Spinal cord (tissue), 10 donors: Measurements from ENCODE around the gene SLC15A2. TPM values are rescaled to one million over a fixed set of nuclear protein-coding genes. Genes with fewer than 3 reads are reported as not detected.

Source experiments
- DNase-seq, 6 donors: peaks; one replicate each; pipeline versions ENCODE4 v3.0.0 to v3.0.0-alpha.2; 2013 to 2015; ENCODE audit warnings: low spot score in 6 of 6, low read depth in 4 of 6
- H3K27ac ChIP-seq: one replicate; pipeline ENCODE4 v1.5.1; 2013; ENCODE audit warnings: low read depth, low read length, control low read depth
- H3K27me3 ChIP-seq: one replicate; pipeline ENCODE4 v1.6.1; 2013; ENCODE audit warnings: low read length; ENCODE audit not compliant: control insufficient read depth, insufficient read depth
- H3K36me3 ChIP-seq: one replicate; pipeline ENCODE4 v1.6.1; 2013; ENCODE audit warnings: low read length; ENCODE audit not compliant: control insufficient read depth, insufficient read depth
- H3K4me1 ChIP-seq: one replicate; pipeline ENCODE4 v1.6.1; 2013; ENCODE audit warnings: low read length; ENCODE audit not compliant: control insufficient read depth, insufficient read depth
- H3K4me3 ChIP-seq: one replicate; pipeline ENCODE4 v1.5.1; 2013; ENCODE audit warnings: low read depth, low read length, control low read depth
- H3K9me3 ChIP-seq: one replicate; pipeline ENCODE4 v1.6.1; 2013; ENCODE audit warnings: low read length; ENCODE audit not compliant: control insufficient read depth, insufficient read depth
- WGBS: methylation state at CpG from one replicate; pipeline ENCODE4 v1.1.5; 2013; ENCODE audit warnings: missing lambda C conversion rate; ENCODE audit not compliant: insufficient coverage; 5-methylcytosine and 5-hydroxymethylcytosine counted together
- polyA plus RNA-seq, 2 donors: library from polyadenylated mRNA; unstranded; fragments of 120-200 nt; gene quantifications; one replicate each; pipeline ENCODE4 v1.2.1, GENCODE V29; 2013; ENCODE audit not compliant: insufficient read length in 2 of 2
- total RNA-seq, 2 donors: library from RNA; depleted of rRNA in 1 of 2; stranded (reverse); fragments of 120-200 nt in 1 of 2; fragments of >200 nt in 1 of 2; gene quantifications; one replicate each; pipeline versions ENCODE4 v1.2.3 to v1.2.4, GENCODE V29; 2013 to 2014
- donor health status: healthy.

The SLC15A2 gene
- total and polyA plus RNA-seq, 4 donors, result 24.2 to 95.5 (median 49.1) TPM

- no CpG with 5 or more reads among the region's 1 CpG for WGBS
- Histone ChIP-seq H3K27me3 (no peaks in the 10 kb centered on the region), H3K36me3 (peaks cover 3% of the 10 kb centered on the region), H3K4me3 (no peak overlapping the region), H3K4me1 (no peaks in the 10 kb centered on the region), H3K27ac (no peak overlapping the region), H3K9me3 (no peaks in the 10 kb centered on the region)
- DNase-seq, result no peak
Observed at GRCh38 chr3:121948641-121949040, 54.4 kb downstream of the SLC15A2 start.

- Histone ChIP-seq H3K9me3 (no peaks in the 10 kb centered on the region), H3K4me3 (no peak overlapping the region), H3K4me1 (no peaks in the 10 kb centered on the region), H3K36me3 (no peaks in the 10 kb centered on the region), H3K27me3 (no peaks in the 10 kb centered on the region), H3K27ac (no peak overlapping the region)
- DNase-seq, result no peak
- no CpG with 5 or more reads among the region's 1 CpG for WGBS
Observed at GRCh38 chr3:121951291-121951919, 57.2 kb downstream of the SLC15A2 start.

- Histone ChIP-seq H3K27me3 (no peaks in the 10 kb centered on the region), H3K36me3 (no peaks in the 10 kb centered on the region), H3K9me3 (no peaks in the 10 kb centered on the region), H3K27ac (no peak overlapping the region), H3K4me3 (no peak overlapping the region), H3K4me1 (peaks cover 5% of the 10 kb centered on the region)
- DNase-seq, result no peak
- 71% methylated on average over 1 of the region's 3 CpGs for WGBS
Observed at GRCh38 chr3:121956363-121956762, 62.2 kb downstream of the SLC15A2 start.

- H3K4me3 ChIP-seq, result no peak overlapping the region
- peaks cover 5% of the 10 kb centered on the region for H3K4me1 ChIP-seq
- H3K27me3 ChIP-seq, result no peaks in the 10 kb centered on the region
- no peaks in the 10 kb centered on the region for H3K9me3 ChIP-seq
- DNase-seq, result peak; percentile 3 to 71 (median 12)
- WGBS, result 78% methylated on average over 1 of the region's 2 CpGs
- no peaks in the 10 kb centered on the region for H3K36me3 ChIP-seq
- peak overlapping the region; percentile 52 for H3K27ac ChIP-seq
Observed at GRCh38 chr3:121957674-121958415, 63.6 kb downstream of the SLC15A2 start.

- DNase-seq, result no peak
- no peaks in the 10 kb centered on the region for H3K36me3 ChIP-seq
- no peaks in the 10 kb centered on the region for H3K9me3 ChIP-seq
- peaks cover 5% of the 10 kb centered on the region for H3K4me1 ChIP-seq
- no peak overlapping the region for H3K27ac ChIP-seq
- WGBS, result no CpG with 5 or more reads among the region's 3 CpGs
- H3K27me3 ChIP-seq, result no peaks in the 10 kb centered on the region
- no peak overlapping the region for H3K4me3 ChIP-seq
Observed at GRCh38 chr3:121958801-121959200, 64.6 kb downstream of the SLC15A2 start.

GRCh38 chr3:121961283-121961682 lies 67.1 kb downstream of the SLC15A2 start:
- Histone ChIP-seq H3K4me1 (peaks cover 5% of the 10 kb centered on the region), H3K9me3 (no peaks in the 10 kb centered on the region), H3K4me3 (no peak overlapping the region), H3K27ac (no peak overlapping the region), H3K27me3 (no peaks in the 10 kb centered on the region), H3K36me3 (no peaks in the 10 kb centered on the region)
- no peak for DNase-seq

- peaks cover 5% of the 10 kb centered on the region for H3K4me1 ChIP-seq
- no peak overlapping the region for H3K27ac ChIP-seq
- DNase-seq, result no peak
- no peaks in the 10 kb centered on the region for H3K9me3 ChIP-seq
- no peak overlapping the region for H3K4me3 ChIP-seq
- no peaks in the 10 kb centered on the region for H3K36me3 ChIP-seq
- no peaks in the 10 kb centered on the region for H3K27me3 ChIP-seq
Observed at GRCh38 chr3:121962443-121962842, 68.2 kb downstream of the SLC15A2 start.

GRCh38 chr3:121963608-121964007 lies 69.4 kb downstream of the SLC15A2 start:
- Histone ChIP-seq H3K36me3 (no peaks in the 10 kb centered on the region), H3K27me3 (no peaks in the 10 kb centered on the region), H3K27ac (no peak overlapping the region), H3K4me1 (no peaks in the 10 kb centered on the region), H3K4me3 (no peak overlapping the region), H3K9me3 (no peaks in the 10 kb centered on the region)
- WGBS, result 73% methylated on average over 1 of the region's 1 CpG
- no peak for DNase-seq

- Histone ChIP-seq H3K4me1 (no peaks in the 10 kb centered on the region), H3K27ac (no peak overlapping the region), H3K4me3 (no peak overlapping the region), H3K9me3 (no peaks in the 10 kb centered on the region), H3K27me3 (no peaks in the 10 kb centered on the region), H3K36me3 (no peaks in the 10 kb centered on the region)
- no peak for DNase-seq
- WGBS, result 70% methylated on average over 1 of the region's 2 CpGs
Observed at GRCh38 chr3:121969631-121970030, 75.4 kb downstream of the SLC15A2 start.

GRCh38 chr3:121970047-121970446 lies 75.8 kb downstream of the SLC15A2 start:
- Histone ChIP-seq H3K27me3 (no peaks in the 10 kb centered on the region), H3K27ac (no peak overlapping the region), H3K36me3 (no peaks in the 10 kb centered on the region), H3K9me3 (no peaks in the 10 kb centered on the region), H3K4me3 (no peak overlapping the region), H3K4me1 (no peaks in the 10 kb centered on the region)
- no CpG with 5 or more reads among the region's 1 CpG for WGBS
- no peak for DNase-seq
